GM12801 (cell line): Measurements from ENCODE around the gene INAFM1.

ENCODE experiments used
- CTCF ChIP-seq: IDR thresholded peaks from one replicate; pipeline ENCODE4 v1.5.1; 2011; ENCODE audit warnings: control low read depth; ENCODE audit not compliant: insufficient read length; ENCODE audit errors: extremely low read depth

The INAFM1 gene

DNA sequence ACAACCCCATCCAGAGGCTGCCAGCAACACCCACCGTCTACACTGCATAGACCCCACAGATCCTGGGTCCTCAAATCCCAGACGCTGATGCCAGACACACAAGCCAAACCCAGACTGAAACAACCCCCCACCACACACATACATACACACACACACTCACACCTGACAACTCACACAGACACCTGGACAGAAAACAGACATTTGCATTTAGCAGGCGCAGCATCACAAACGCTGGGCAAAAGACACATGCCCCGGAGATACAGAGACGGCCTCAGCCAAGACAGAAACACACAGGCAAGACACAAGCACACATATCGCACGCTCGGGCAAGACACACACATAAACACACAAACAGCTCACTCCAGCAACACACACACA lies 45.0 kb upstream of the INAFM1 start:
- no peak for TF ChIP-seq CTCF

GRCh38 chr19:47230054-47230920 lies 44.4 kb upstream of the INAFM1 start:
- TF ChIP-seq CTCF: no peak

GRCh38 chr19:47230921-47231214 lies 43.8 kb upstream of the INAFM1 start, which contains the start of gene BBC3:
BBC3 (minus strand) TSS chr19:47231199; CDS start chr19:47228431, 2,768 bp downstream.
- TF ChIP-seq CTCF: no peak

GRCh38 chr19:47231215-47232054 lies 43.2 kb upstream of the INAFM1 start:
- no peak for TF ChIP-seq CTCF

DNA sequence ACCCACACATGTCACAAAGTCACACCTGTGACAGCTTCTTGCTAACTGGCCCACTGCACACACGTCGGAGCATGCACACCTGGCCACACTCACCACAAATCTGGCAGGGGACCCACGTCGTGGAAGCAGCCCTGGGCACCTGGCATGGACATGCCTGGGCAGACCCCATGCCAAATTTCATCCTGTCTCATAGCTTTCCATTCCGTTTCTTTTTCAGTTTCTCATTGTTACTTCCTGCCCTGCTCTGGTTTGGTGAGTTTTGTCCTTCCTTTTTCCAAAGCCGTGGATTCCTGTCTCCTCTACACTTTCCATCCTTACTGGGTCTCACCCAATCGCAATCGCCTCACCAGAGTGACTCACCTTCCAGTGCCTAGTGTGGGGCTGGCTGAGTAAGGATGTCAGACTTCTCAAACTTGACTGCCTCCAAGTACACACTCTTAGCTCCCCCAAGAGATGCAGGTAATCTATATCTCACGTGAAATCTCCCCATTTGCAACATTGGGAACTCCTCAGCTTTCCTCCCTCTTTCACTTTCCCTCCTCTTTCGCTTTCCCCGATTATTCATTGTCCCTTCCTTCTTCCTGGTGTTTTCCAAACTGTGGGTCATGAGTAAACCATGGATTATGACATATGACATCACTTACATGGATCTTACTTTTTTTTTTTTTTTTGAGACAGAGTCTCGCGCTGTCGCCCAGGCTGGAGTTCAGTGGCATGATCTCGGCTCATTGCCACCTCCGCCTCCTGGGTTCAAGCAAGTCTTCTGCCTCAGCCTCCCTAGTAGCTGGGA lies 42.1 kb upstream of the INAFM1 start:
- no peak for TF ChIP-seq CTCF

GRCh38 chr19:47236072-47236675 lies 38.5 kb upstream of the INAFM1 start:
- TF ChIP-seq CTCF: no peak
